Tongue (tissue), 2 donors: ENCODE measurements around the gene PPP5C. TPM values are rescaled to one million over a fixed set of nuclear protein-coding genes. Genes with fewer than 3 reads are reported as not detected.
"Not testable (repeated sequence)": the region's sequence is repeated elsewhere in the genome, so short reads cannot be mapped to it uniquely, and the experiment has no call there.

Source experiments
- DNase-seq: peaks from one replicate; pipeline ENCODE4 v3.0.0-alpha.2; 2015
- total RNA-seq: library from RNA; depleted of rRNA; stranded (reverse); fragments of >200 nt; gene quantifications from one replicate; pipeline ENCODE4 v1.2.3, GENCODE V29; 2014

Gene PPP5C
- total RNA-seq, 1 donor from 2014 or later = 49.3 TPM

GRCh38 chr19:46409191-46409590, 62.3 kb downstream of the PPP5C start:
- no peak for DNase-seq

GRCh38 chr19:46410205-46411087, 63.6 kb downstream of the PPP5C start:
- no peak for DNase-seq

- no peak for DNase-seq
These were observed 64.4 kb downstream of the PPP5C start for GRCh38 chr19:46411088-46411924.

- DNase-seq = no peak
These were observed 65.2 kb downstream of the PPP5C start for GRCh38 chr19:46411925-46412649.

- no peak for DNase-seq
These were observed 65.9 kb downstream of the PPP5C start for GRCh38 chr19:46412650-46413261.

DNA sequence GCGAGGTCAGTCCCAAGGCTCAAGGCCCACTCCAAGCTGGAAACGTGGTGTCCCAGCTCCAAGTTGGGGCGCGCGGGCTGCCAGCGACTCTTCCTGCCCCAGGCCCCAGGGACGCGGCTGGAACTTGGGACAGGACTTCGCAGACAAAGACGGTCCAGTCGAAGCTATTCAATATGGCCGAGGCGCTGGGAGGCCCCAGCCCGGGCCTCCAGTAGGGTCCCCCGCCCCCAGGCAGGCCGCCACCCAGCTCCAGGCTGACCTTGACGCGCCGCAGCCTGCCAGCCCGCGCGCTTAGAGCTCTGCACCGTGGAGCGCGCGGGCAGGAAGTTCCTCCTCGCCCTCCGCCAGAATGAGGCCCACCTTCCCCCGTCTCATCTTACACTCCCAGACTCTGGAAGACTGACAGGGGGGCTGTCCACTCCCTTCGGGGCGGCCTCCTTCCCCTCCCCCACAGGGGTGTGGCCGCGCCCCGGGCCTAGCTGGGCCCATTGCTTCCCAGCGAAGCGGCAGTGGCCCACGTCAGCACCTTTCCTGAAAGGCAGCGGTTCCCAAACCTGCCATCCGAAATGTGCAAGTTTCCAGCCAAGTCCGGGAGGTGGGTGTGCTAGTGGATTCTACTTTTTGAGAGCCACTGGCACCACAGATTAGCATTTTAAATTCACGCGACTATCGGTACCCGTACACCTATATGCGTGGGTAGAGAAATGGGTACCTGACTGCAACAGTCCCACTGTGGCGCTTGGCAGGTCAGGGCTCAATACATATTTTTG, 66.6 kb downstream of the PPP5C start, which contains the start of gene CCDC8:
TSS of gene CCDC8 (minus strand) at position 303 of the 770 bp plus-strand sequence. CDS start 754 bp downstream, outside the sequence.
- peak; percentile 99 for DNase-seq

GRCh38 chr19:46414899-46415298, 68.0 kb downstream of the PPP5C start:
- not testable (repeated sequence) for DNase-seq

GRCh38 chr19:46415804-46416709, 69.2 kb downstream of the PPP5C start:
- peak; percentile 97 for DNase-seq

- no peak for DNase-seq
These were observed 73.2 kb downstream of the PPP5C start for GRCh38 chr19:46420056-46420455.

GRCh38 chr19:46422344-46422743, 75.5 kb downstream of the PPP5C start:
- no peak for DNase-seq

DNA sequence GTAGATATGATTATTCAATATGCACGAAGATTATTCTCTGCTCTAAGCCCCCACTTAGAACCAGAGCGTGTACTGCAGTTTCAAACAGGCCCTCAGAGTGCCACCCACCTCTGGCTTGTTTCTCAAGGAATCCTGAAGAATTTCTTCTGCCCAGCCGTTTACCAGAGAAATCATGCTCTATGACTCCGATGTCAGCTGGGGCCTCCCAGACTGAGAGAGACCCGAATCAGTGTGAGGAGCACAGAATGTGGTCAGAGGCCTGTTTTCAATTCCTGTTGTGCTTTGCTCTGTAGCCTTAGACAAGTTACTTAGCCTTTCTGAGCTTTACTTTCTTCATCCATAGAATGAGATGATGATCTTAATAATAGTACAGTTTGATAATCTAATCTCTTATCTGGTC, 76.3 kb downstream of the PPP5C start:
- DNase-seq = no peak

GRCh38 chr19:46426035-46426505, 79.2 kb downstream of the PPP5C start:
- peak; percentile 44 for DNase-seq

DNA sequence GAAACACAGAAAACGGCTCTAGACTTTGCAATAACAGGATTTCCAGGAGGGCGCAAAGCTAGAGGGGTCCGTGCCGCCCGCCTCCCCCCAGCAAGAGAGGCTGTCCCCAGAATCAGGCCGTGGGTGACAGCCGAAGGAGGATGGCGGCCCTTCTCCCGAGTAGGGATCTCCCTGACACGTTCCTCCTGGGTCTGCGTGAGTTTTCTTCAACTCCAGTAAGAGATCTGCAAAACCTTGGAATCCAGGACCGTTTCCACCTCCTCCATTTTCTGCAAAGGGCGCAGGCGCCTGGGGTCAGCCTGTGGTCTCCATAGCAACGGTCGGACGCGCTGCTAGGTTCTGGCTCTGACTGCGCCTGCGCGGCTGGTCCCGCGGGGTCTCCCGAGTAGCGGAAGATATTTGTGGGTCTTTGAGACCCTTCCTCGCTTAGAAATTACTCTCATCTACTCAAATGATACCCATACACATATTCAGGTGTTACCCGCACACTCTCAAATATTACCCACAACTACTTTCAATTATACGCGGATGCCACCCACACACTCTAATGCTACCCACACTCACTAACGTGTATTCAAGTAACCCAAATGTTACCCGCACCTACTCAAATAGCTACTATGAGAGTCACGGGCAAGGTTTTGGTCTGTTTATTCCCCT, 79.7 kb downstream of the PPP5C start:
- DNase-seq = peak; percentile 91

- DNase-seq = no peak
These were observed 80.7 kb downstream of the PPP5C start for GRCh38 chr19:46427518-46428045.

DNA sequence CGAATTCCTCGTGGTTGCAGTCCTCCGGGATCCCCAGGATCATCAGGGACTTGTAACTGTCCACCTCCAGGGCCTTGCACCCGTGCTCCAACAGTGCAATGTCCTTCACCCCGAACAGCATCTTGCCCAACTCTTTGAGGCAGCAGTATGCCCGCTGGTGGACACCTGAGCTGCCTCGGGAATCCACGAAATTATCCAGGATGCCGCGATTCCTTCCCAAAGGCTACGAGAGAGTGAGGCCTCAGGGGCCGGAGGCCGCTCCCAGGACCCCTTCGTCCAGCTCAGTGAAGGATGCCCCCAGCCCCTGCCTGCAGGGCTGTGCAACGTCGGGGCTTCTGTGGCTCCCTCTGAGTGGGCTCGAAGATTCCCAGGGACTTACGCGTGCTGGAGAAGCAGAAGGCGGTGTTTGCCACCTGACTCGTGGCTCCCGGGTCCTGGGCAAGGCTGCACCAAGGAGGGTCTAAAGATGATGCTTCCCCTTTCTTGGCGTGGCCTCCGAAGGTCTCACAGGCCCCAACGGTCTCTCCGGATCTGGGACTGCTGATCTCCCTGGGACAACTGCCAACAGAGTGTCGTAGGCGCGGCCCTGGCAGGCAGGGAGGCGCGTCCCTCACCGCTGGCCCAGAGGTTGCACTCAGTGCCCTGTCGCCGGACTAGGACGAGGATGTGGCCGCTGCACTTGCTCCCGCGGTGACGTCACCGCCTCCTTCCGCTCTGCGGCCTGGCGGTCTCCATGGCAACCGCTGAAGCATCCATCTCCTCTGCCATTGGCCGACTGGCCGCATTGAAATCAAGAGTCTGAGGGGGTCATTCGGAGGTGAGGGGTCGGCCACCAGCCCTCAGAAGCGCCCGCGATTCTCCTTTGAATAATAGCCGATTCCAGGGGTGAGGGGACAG, 81.6 kb downstream of the PPP5C start, which contains the start of gene PNMA8C:
TSS of gene PNMA8C (minus strand) at position 698 of the 897 bp plus-strand sequence. CDS start at position 121, 577 bp downstream.
- DNase-seq = peak; percentile 80

GRCh38 chr19:46429999-46430398, 83.1 kb downstream of the PPP5C start:
- no peak for DNase-seq

DNA sequence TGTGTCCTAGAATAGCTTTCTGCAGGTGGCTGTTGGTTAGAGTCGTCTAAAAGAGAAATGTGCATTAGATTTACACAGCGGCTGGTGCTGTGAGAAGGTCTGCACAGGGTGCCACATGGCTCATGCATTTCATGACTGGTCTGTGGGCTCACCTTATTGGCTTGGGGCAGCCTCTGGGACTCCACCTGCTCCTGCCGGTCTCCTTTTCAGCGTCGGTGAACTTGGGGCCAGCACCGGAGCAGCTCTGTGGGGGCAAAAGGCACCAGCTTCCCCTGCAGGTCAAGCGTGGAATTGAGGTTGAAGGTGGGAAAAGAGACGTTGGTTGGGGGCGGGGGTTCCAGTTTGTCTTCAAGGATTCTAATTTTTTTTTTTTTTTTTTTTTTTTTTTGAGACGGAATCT, 84.9 kb downstream of the PPP5C start:
- DNase-seq = no peak

DNA sequence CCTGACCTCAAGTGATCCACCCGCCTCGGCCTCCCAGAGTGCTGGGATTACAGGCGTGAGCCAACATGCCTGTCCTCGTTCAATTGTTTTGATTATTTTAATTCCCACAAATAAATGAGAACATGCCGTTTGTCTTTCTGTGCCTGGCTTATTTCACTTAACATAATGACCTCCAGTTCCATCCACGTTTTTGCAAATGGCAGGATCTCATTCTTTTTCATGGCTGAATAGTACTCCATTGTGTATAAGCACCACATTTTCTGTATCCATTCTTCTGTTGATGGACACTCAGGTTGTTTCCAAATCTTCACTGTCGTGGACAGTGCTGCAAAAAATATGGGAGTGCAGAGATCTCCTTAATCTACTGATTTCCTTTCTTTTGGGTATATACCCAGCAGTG, 86.6 kb downstream of the PPP5C start:
- not testable (repeated sequence) for DNase-seq
